Osteoblast (primary cell): ENCODE results near the gene RAPGEFL1. TPM values are rescaled to one million over a fixed set of nuclear protein-coding genes. Genes with fewer than 3 reads are reported as not detected.
"Not testable (repeated sequence)": the region's sequence is repeated elsewhere in the genome, so short reads cannot be mapped to it uniquely, and the experiment has no call there.

Experiments used
- DNase-seq: peaks from one replicate; pipeline ENCODE4 v3.0.0; 2011; ENCODE audit warnings: low spot score, mixed read lengths; ENCODE audit not compliant: insufficient read length; ENCODE audit errors: missing footprints
- H2AFZ ChIP-seq: 2 replicates; pipeline ENCODE4 v1.6.0; 2011; ENCODE audit warnings: mild to moderate bottlenecking, low read length
- H3K27ac ChIP-seq: 2 replicates; pipeline ENCODE4 v1.5.1; 2011; ENCODE audit warnings: mild to moderate bottlenecking, low read depth, low read length, moderate library complexity
- H3K27me3 ChIP-seq: 2 replicates; pipeline ENCODE4 v1.6.0; 2012; ENCODE audit warnings: mild to moderate bottlenecking, control low read depth, inconsistent platforms, low read length, moderate library complexity; ENCODE audit not compliant: insufficient read depth
- H3K36me3 ChIP-seq: 2 replicates; pipeline ENCODE4 v1.5.1; 2011; ENCODE audit warnings: mild to moderate bottlenecking, low read length, control low read depth, moderate library complexity; ENCODE audit not compliant: insufficient read depth
- H3K4me1 ChIP-seq: 2 replicates; pipeline ENCODE4 v1.5.1; 2011; ENCODE audit warnings: mild to moderate bottlenecking, low read length, control low read depth, moderate library complexity; ENCODE audit not compliant: insufficient read depth
- H3K4me2 ChIP-seq: 2 replicates; pipeline ENCODE4 v1.6.0; 2011; ENCODE audit warnings: mild to moderate bottlenecking, low read length; ENCODE audit not compliant: insufficient read depth
- H3K4me3 ChIP-seq: fragments of 200-600 bp; sonication (generic); 3 replicates; pipeline ENCODE4 v1.5.1; 2012; ENCODE audit warnings: mild to moderate bottlenecking, low read length, inconsistent platforms; ENCODE audit not compliant: insufficient read depth
- H3K79me2 ChIP-seq: 2 replicates; pipeline ENCODE4 v1.6.0; 2012; ENCODE audit warnings: mild to moderate bottlenecking, low read length, control low read depth, inconsistent platforms; ENCODE audit not compliant: insufficient read depth
- H3K9me3 ChIP-seq: 2 replicates; pipeline ENCODE4 v1.5.1; 2011; ENCODE audit warnings: low read depth, low read length, control low read depth
- H4K20me1 ChIP-seq: 2 replicates; pipeline ENCODE4 v1.6.0; 2012; ENCODE audit warnings: mild to moderate bottlenecking, low read length, control low read depth; ENCODE audit not compliant: insufficient read depth
- CTCF ChIP-seq: IDR thresholded peaks from 2 replicates; pipeline ENCODE4 v1.5.1; 2011; ENCODE audit warnings: mild to moderate bottlenecking, low read depth, low read length, moderate library complexity; ENCODE audit errors: extremely low read depth
- total RNA-seq: library from RNA; depleted of rRNA; stranded (reverse); fragments of >200 nt; gene quantifications from 2 replicates; pipeline ENCODE4 v1.2.3, GENCODE V29; 2012

Gene RAPGEFL1
- total RNA-seq, 1 donor, result 1.4 TPM

- TF ChIP-seq CTCF, result no peak
- peak overlapping the region; percentile 85 for H3K4me3 ChIP-seq
- peak overlapping the region; percentile 87 for H3K4me2 ChIP-seq
- no peaks in the 10 kb centered on the region for H3K36me3 ChIP-seq
- H2AFZ ChIP-seq, result peak overlapping the region; percentile 80
- H4K20me1 ChIP-seq, result peaks cover 5% of the 10 kb centered on the region
- peaks cover 34% of the 10 kb centered on the region for H3K79me2 ChIP-seq
- peak overlapping the region; percentile 35 for H3K27ac ChIP-seq
- H3K9me3 ChIP-seq, result no peaks in the 10 kb centered on the region
- no peaks in the 10 kb centered on the region for H3K27me3 ChIP-seq
- peaks cover 10% of the 10 kb centered on the region for H3K4me1 ChIP-seq
- peak; percentile 79 for DNase-seq
Observed at GRCh38 chr17:40219594-40220338, 42.5 kb downstream of the RAPGEFL1 start.

GRCh38 chr17:40224718-40225550 lies 47.7 kb downstream of the RAPGEFL1 start:
- H3K27me3 ChIP-seq, result no peaks in the 10 kb centered on the region
- H3K4me1 ChIP-seq, result peaks cover 8% of the 10 kb centered on the region
- H3K9me3 ChIP-seq, result no peaks in the 10 kb centered on the region
- H2AFZ ChIP-seq, result no peak overlapping the region
- H3K4me2 ChIP-seq, result peak overlapping the region; percentile 2
- H3K79me2 ChIP-seq, result peaks cover 78% of the 10 kb centered on the region
- peaks cover 13% of the 10 kb centered on the region for H4K20me1 ChIP-seq
- H3K36me3 ChIP-seq, result peaks cover 3% of the 10 kb centered on the region
- H3K27ac ChIP-seq, result peak overlapping the region; percentile 1
- H3K4me3 ChIP-seq, result no peak overlapping the region
- DNase-seq, result no peak
- no peak for TF ChIP-seq CTCF

- Histone ChIP-seq H3K79me2 (peaks cover 80% of the 10 kb centered on the region), H3K36me3 (peaks cover 13% of the 10 kb centered on the region), H4K20me1 (peaks cover 13% of the 10 kb centered on the region)
- not testable (repeated sequence) for H3K27me3 ChIP-seq, H3K4me2 ChIP-seq, H3K4me1 ChIP-seq, H3K4me3 ChIP-seq, DNase-seq, H2AFZ ChIP-seq, H3K9me3 ChIP-seq, H3K27ac ChIP-seq
Observed at GRCh38 chr17:40229146-40229545, 51.9 kb downstream of the RAPGEFL1 start.

GRCh38 chr17:40230670-40231069 lies 53.4 kb downstream of the RAPGEFL1 start:
- Histone ChIP-seq H3K27me3 (no peaks in the 10 kb centered on the region), H3K4me1 (no peaks in the 10 kb centered on the region), H2AFZ (no peak overlapping the region), H4K20me1 (peaks cover 13% of the 10 kb centered on the region), H3K36me3 (peaks cover 17% of the 10 kb centered on the region), H3K4me2 (no peak overlapping the region), H3K4me3 (no peak overlapping the region), H3K27ac (no peak overlapping the region), H3K9me3 (no peaks in the 10 kb centered on the region), H3K79me2 (peaks cover 81% of the 10 kb centered on the region)
- no peak for DNase-seq
- TF ChIP-seq CTCF, result no peak

- Histone ChIP-seq H3K36me3 (peaks cover 17% of the 10 kb centered on the region), H3K79me2 (peaks cover 81% of the 10 kb centered on the region), H4K20me1 (peaks cover 13% of the 10 kb centered on the region)
- H2AFZ ChIP-seq, H3K4me3 ChIP-seq, H3K4me1 ChIP-seq, H3K4me2 ChIP-seq, H3K27ac ChIP-seq, H3K9me3 ChIP-seq, DNase-seq, H3K27me3 ChIP-seq: not testable (repeated sequence)
Observed at GRCh38 chr17:40231928-40232327, 54.7 kb downstream of the RAPGEFL1 start.
